Lower leg skin (tissue), 3 donors: ENCODE results near the gene KIF1A.

Source experiments
- POLR2A ChIP-seq, 2 donors: fragments of 450-650 bp; IDR thresholded peaks; one replicate each; pipeline ENCODE4 v1.6.1; 2016 to 2017; ENCODE audit warnings: antibody characterized with exemption in 2 of 2, mild to moderate bottlenecking in 1 of 2, moderate library complexity in 1 of 2
- TF ChIP-seq, protein P1 (sequence below), 3 donors: fragments of 450-650 bp; IDR thresholded peaks; one replicate each; pipeline ENCODE4 v1.5.1; 2016; ENCODE audit warnings: antibody characterized with exemption in 3 of 3, mild to moderate bottlenecking in 3 of 3, moderate library complexity in 2 of 3

DNA sequence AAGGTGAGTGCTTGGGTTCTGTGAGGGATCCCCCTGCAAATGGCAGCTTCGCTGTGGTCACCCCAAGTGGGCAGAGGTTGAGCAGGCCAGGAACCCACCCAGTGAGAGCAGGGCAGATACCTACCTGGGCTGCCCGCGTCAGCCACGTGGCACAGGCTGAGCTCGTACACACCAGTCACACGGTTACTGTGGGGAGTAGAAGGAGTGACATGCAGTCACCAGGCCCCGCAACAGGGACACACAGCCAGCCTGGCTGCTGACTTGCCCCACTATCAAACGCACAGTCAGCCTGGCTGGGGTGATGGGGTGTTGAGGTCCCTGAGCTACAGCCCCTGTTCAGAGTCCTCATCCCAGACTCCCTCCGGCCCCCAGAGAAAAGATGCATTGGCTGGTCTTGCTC, 96.2 kb downstream of the KIF1A start:
- no peak for TF ChIP-seq POLR2A (IDR thresholded peaks at IDR 0.05)
- TF ChIP-seq, protein P1, sequence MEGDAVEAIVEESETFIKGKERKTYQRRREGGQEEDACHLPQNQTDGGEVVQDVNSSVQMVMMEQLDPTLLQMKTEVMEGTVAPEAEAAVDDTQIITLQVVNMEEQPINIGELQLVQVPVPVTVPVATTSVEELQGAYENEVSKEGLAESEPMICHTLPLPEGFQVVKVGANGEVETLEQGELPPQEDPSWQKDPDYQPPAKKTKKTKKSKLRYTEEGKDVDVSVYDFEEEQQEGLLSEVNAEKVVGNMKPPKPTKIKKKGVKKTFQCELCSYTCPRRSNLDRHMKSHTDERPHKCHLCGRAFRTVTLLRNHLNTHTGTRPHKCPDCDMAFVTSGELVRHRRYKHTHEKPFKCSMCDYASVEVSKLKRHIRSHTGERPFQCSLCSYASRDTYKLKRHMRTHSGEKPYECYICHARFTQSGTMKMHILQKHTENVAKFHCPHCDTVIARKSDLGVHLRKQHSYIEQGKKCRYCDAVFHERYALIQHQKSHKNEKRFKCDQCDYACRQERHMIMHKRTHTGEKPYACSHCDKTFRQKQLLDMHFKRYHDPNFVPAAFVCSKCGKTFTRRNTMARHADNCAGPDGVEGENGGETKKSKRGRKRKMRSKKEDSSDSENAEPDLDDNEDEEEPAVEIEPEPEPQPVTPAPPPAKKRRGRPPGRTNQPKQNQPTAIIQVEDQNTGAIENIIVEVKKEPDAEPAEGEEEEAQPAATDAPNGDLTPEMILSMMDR (IDR thresholded peaks at IDR 0.05), result no peak
